Smooth muscle cell (in vitro differentiated cells): Measurements from ENCODE around the gene TRMT112. TPM values are rescaled to one million over a fixed set of nuclear protein-coding genes. Genes with fewer than 3 reads are reported as not detected.

ENCODE experiments used
- DNase-seq: peaks from one replicate; lab custom pipeline; 2025; ENCODE audit not compliant: unreplicated experiment; lab: John Stamatoyannopoulos, UW
- H2AFZ ChIP-seq: fragments of 200-600 bp; sonication (generic); 2 replicates; pipeline ENCODE4 v1.6.0; 2016; ENCODE audit warnings: antibody characterized with exemption, low read depth, mild to moderate bottlenecking
- H3F3A ChIP-seq: fragments of 200-600 bp; sonication (generic); 2 replicates; pipeline ENCODE4 v1.6.0; 2017; ENCODE audit warnings: antibody characterized with exemption, low read depth
- H3K27ac ChIP-seq: fragments of 200-600 bp; sonication (generic); 2 replicates; pipeline ENCODE4 v1.5.1; 2016; ENCODE audit warnings: low read depth, mild to moderate bottlenecking
- H3K27me3 ChIP-seq: fragments of 200-600 bp; sonication (generic); 2 replicates; pipeline ENCODE4 v1.6.1; 2016; ENCODE audit warnings: low read depth, mild to moderate bottlenecking
- H3K36me3 ChIP-seq: fragments of 200-600 bp; sonication (generic); 2 replicates; pipeline ENCODE4 v1.5.1; 2016; ENCODE audit warnings: low read depth
- H3K4me1 ChIP-seq: fragments of 200-600 bp; sonication (generic); 2 replicates; pipeline ENCODE4 v1.5.1; 2016; ENCODE audit warnings: low read depth
- H3K4me2 ChIP-seq: fragments of 200-600 bp; sonication (generic); 2 replicates; pipeline ENCODE4 v1.6.0; 2016; ENCODE audit warnings: mild to moderate bottlenecking
- H3K4me3 ChIP-seq: fragments of 200-600 bp; sonication (generic); 2 replicates; pipeline ENCODE4 v1.5.1; 2016; ENCODE audit warnings: mild to moderate bottlenecking
- H3K79me2 ChIP-seq: fragments of 200-600 bp; sonication (generic); 2 replicates; pipeline ENCODE4 v1.6.0; 2016; ENCODE audit warnings: low read depth, mild to moderate bottlenecking
- H3K9ac ChIP-seq: fragments of 200-600 bp; sonication (generic); 2 replicates; pipeline ENCODE4 v1.6.0; 2016; ENCODE audit warnings: low read depth
- H3K9me3 ChIP-seq: fragments of 200-600 bp; sonication (generic); replicated peaks from 2 replicates; pipeline ENCODE4 v1.5.1; 2016; ENCODE audit warnings: low read depth
- H4K20me1 ChIP-seq: fragments of 200-600 bp; sonication (generic); 2 replicates; pipeline ENCODE4 v1.6.0; 2016; ENCODE audit warnings: low read depth
- WGBS: methylation state at CpG from one replicate; pipeline ENCODE4 v1.1.7; 2016; ENCODE audit warnings: low lambda C conversion rate; 5-methylcytosine and 5-hydroxymethylcytosine counted together
- polyA plus RNA-seq: library from polyadenylated mRNA; unstranded; fragments of >200 nt; fragmentation: Nextera tagmentation; extraction: Ambion mirVana; gene quantifications from 2 replicates; pipeline ENCODE4 v1.2.1, GENCODE V29; 2016
- total RNA-seq: library from RNA; depleted of rRNA; stranded (reverse); fragments of >200 nt; gene quantifications from 2 replicates; pipeline ENCODE4 v1.2.3, GENCODE V29; 2014
- TF ChIP-seq, protein P1 (sequence below): fragments of 200-600 bp; sonication (generic); IDR thresholded peaks from 2 replicates; pipeline ENCODE4 v1.5.1; 2017; ENCODE audit warnings: borderline replicate concordance, mild to moderate bottlenecking, antibody characterized with exemption; ENCODE audit not compliant: insufficient read depth, poor library complexity, severe bottlenecking

The TRMT112 gene
- total and polyA plus RNA-seq, 2 experiments from 2014 or later: 285 to 327 TPM

DNA sequence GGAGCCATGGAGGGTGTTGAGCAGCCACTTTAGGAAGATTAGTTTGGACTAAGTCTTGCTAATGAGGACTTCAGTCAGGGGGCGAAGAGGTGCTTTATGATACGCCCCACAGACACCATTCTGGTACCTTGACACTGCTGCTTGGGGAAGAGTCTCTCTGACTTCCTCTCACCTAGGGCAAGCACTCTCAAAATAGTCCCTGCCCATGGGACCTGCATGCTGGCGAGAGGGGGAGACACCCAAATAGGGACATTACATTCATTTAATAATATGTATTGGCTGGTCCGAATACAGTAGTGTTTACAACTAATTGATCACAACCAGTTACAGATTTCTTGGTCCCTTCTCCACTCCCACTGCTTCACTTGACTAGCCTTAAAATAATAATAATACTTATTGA lies 21.6 kb downstream of the TRMT112 start:
- Histone ChIP-seq H3K27me3 (peaks cover 98% of the 10 kb centered on the region), H3K9ac (no peak overlapping the region), H3F3A (no peaks in the 10 kb centered on the region), H2AFZ (no peak overlapping the region), H3K36me3 (no peaks in the 10 kb centered on the region), H3K4me2 (no peak overlapping the region), H3K4me3 (no peak overlapping the region), H3K9me3 (no peaks in the 10 kb centered on the region), H3K79me2 (no peaks in the 10 kb centered on the region), H3K27ac (no peak overlapping the region), H3K4me1 (peaks cover 17% of the 10 kb centered on the region), H4K20me1 (peaks cover 11% of the 10 kb centered on the region)
- 87% methylated on average over 4 of the region's 4 CpGs for WGBS
- TF ChIP-seq, protein P1, sequence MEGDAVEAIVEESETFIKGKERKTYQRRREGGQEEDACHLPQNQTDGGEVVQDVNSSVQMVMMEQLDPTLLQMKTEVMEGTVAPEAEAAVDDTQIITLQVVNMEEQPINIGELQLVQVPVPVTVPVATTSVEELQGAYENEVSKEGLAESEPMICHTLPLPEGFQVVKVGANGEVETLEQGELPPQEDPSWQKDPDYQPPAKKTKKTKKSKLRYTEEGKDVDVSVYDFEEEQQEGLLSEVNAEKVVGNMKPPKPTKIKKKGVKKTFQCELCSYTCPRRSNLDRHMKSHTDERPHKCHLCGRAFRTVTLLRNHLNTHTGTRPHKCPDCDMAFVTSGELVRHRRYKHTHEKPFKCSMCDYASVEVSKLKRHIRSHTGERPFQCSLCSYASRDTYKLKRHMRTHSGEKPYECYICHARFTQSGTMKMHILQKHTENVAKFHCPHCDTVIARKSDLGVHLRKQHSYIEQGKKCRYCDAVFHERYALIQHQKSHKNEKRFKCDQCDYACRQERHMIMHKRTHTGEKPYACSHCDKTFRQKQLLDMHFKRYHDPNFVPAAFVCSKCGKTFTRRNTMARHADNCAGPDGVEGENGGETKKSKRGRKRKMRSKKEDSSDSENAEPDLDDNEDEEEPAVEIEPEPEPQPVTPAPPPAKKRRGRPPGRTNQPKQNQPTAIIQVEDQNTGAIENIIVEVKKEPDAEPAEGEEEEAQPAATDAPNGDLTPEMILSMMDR: no peak
- no peak for DNase-seq

DNA sequence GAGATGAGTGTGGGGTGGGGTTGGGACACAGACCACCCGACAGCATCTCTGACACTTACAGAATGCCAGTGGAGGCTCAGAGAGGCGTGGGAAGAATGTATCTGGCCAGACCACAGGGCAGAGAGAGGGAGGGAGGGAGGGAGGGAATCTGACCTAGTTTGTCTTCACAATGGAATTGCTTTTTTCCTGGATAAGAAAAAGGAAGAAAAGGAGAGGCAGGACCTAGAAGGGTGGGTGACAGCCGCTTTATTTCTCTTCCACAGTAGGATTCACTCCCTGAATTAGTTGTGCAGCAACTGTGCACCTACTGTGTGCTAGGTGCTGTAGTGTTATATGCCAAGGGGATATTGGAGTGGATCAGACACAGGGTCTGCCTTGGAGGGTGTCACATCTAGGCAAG lies 22.6 kb downstream of the TRMT112 start:
- 41% methylated on average over 2 of the region's 3 CpGs for WGBS
- Histone ChIP-seq H3F3A (no peaks in the 10 kb centered on the region), H4K20me1 (peaks cover 20% of the 10 kb centered on the region), H3K9ac (no peak overlapping the region), H3K4me3 (no peak overlapping the region), H3K79me2 (no peaks in the 10 kb centered on the region), H3K27ac (no peak overlapping the region), H3K4me1 (peaks cover 11% of the 10 kb centered on the region), H3K9me3 (no peaks in the 10 kb centered on the region), H3K27me3 (peaks cover 98% of the 10 kb centered on the region), H3K4me2 (no peak overlapping the region), H2AFZ (no peak overlapping the region), H3K36me3 (no peaks in the 10 kb centered on the region)
- TF ChIP-seq, protein P1: no peak
- DNase-seq: no peak

DNA sequence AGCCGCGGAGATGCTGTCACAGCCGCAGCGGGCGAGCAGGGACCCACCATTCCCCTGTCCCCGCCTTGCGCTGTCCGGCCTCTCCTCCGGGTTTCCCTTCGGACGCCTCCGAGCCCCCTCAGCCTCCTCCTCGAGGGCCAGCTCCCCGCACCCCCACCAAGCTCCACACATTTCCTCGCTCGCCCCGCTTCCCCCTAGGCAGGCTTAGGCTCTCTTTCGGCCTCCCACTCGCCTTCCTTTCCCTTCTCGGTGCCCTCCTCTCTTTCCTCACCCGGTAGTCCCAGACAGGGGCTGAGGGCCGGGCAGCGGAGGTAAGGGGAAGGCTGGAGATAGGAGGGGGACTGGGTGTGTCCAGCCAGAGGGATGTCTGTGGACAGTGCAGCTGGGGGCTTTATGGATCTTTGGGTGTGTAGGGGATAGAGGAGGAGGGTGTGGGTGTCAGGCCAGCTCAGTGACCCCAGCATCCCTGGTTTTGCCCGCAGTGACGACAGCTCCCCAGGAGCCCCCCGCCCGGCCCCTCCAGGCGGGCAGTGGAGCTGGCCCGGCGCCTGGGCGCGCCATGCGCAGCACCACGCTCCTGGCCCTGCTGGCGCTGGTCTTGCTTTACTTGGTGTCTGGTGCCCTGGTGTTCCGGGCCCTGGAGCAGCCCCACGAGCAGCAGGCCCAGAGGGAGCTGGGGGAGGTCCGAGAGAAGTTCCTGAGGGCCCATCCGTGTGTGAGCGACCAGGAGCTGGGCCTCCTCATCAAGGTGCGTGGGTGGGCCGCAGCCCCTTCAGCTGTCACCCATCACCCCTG lies 24.7 kb downstream of the TRMT112 start:
- TF ChIP-seq, protein P1: no peak
- Histone ChIP-seq H3K4me2 (peak overlapping the region; percentile 88), H2AFZ (no peak overlapping the region), H3K27ac (no peak overlapping the region), H3K4me1 (peaks cover 5% of the 10 kb centered on the region), H3K9me3 (no peaks in the 10 kb centered on the region), H3K4me3 (peak overlapping the region; percentile 44), H3K36me3 (no peaks in the 10 kb centered on the region), H3K79me2 (no peaks in the 10 kb centered on the region), H3F3A (no peaks in the 10 kb centered on the region), H3K9ac (no peak overlapping the region), H4K20me1 (peaks cover 20% of the 10 kb centered on the region), H3K27me3 (peaks cover 79% of the 10 kb centered on the region)
- WGBS: 42% methylated on average over 21 of the region's 42 CpGs
- no peak for DNase-seq
